Lung (tissue), 12 donors: ENCODE results near the gene NHS. TPM values are rescaled to one million over a fixed set of nuclear protein-coding genes. Genes with fewer than 3 reads are reported as not detected.
"Not testable (repeated sequence)": the region's sequence is repeated elsewhere in the genome, so short reads cannot be mapped to it uniquely, and the experiment has no call there.

ENCODE experiments used
- ATAC-seq: fragments of 200-7000 bp; cut with Tn5 transposase; one replicate; pipeline ENCODE4 v1.9.1; 2020; ENCODE audit warnings: moderate number of reproducible peaks; ENCODE audit not compliant: insufficient read depth, low FRiP score
- DNase-seq, 3 donors: peaks; one replicate each; pipeline ENCODE4 v3.0.0-alpha.2; 2013 to 2017
- H3K27ac ChIP-seq, 2 donors: one replicate each; pipeline ENCODE4 v1.5.1; 2013; ENCODE audit warnings: mild to moderate bottlenecking in 2 of 2, moderate library complexity in 2 of 2, control low read depth in 1 of 2, inconsistent platforms in 1 of 2, low read depth in 1 of 2, low read length in 1 of 2
- H3K27me3 ChIP-seq, 3 donors: one replicate each; pipeline ENCODE4 v1.5.1; 2013; ENCODE audit warnings: low read length in 2 of 3; ENCODE audit not compliant: control insufficient read depth in 3 of 3, insufficient read depth in 3 of 3
- H3K36me3 ChIP-seq, 4 donors: one replicate each; pipeline ENCODE4 v1.5.1; 2013; ENCODE audit warnings: low read length in 4 of 4, mild to moderate bottlenecking in 1 of 4, moderate library complexity in 1 of 4; ENCODE audit not compliant: control insufficient read depth in 4 of 4, insufficient read depth in 4 of 4
- H3K4me1 ChIP-seq, 5 donors: one replicate each; pipeline ENCODE4 v1.5.1; 2013; ENCODE audit warnings: low read length in 5 of 5, mild to moderate bottlenecking in 2 of 5, moderate library complexity in 1 of 5; ENCODE audit not compliant: control insufficient read depth in 5 of 5, insufficient read depth in 5 of 5
- H3K4me3 ChIP-seq: one replicate; pipeline ENCODE4 v1.5.1; 2013; ENCODE audit warnings: mild to moderate bottlenecking, control low read depth, moderate library complexity
- H3K9ac ChIP-seq, 2 donors: one replicate each; pipeline ENCODE4 v1.5.1; 2013; ENCODE audit warnings: low read length in 2 of 2, control low read depth in 1 of 2; ENCODE audit not compliant: insufficient read depth in 1 of 2
- H3K9me3 ChIP-seq, 4 donors: one replicate each; pipeline ENCODE4 v1.5.1; 2013; ENCODE audit warnings: low read length in 3 of 4, mild to moderate bottlenecking in 1 of 4, moderate library complexity in 1 of 4; ENCODE audit not compliant: control insufficient read depth in 4 of 4, insufficient read depth in 3 of 4
- WGBS, 2 donors: extraction: QIAGEN DNeasy Blood & Tissue Kit; methylation state at CpG; one replicate each; pipeline ENCODE4 v1.1.7; 2013; 5-methylcytosine and 5-hydroxymethylcytosine counted together
- polyA plus RNA-seq, 2 donors: library from polyadenylated mRNA; stranded (reverse); fragments of 200-250 nt; gene quantifications; one replicate each; pipeline ENCODE4 v1.2.1, GENCODE V29; 2013
- total RNA-seq, 2 donors: library from RNA; depleted of rRNA in 1 of 2; stranded (reverse); fragments of >200 nt in 1 of 2; gene quantifications; one replicate each; pipeline ENCODE4 v1.2.1, GENCODE V29; 2014 to 2021
- TF ChIP-seq, protein P1 (sequence below): IDR thresholded peaks from 2 replicates; pipeline ENCODE4 v1.5.1; 2012; ENCODE audit warnings: mild to moderate bottlenecking; ENCODE audit errors: control extremely low read depth, extremely low read depth
- donor health status: control.
- donor health status: control.
- donor health status: Bipolar disorder and iron deficiency.
- donor health status: healthy.
- donor health status: DM: yes; HTN: yes; CAD: no.

Gene NHS
- total and polyA plus RNA-seq, 4 donors: 0.46 to 2.0 (median 1.4) TPM

DNA sequence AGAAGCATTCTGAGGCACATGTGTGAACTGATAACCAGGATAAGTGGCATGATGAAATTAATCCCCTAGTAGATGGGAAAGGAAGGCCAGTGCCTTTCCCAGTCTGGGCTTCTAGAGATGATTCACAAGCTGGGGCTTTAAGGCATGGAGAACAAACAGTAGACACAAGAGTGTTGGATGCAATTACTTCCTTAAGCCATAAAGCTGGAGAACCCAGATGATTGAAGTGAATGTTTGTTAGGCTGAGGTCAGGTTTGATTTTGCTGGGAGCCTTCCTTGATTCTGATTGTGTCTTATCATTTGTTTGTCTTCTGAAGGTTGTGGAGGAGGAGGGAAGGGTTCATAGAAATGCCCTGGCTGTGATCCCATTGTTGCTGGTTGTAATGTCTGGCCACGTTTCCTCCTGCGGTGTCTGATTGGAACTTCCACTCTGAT, 125.2 kb downstream of the NHS start:
- no peaks in the 10 kb centered on the region for H3K9me3 ChIP-seq
- H3K36me3 ChIP-seq: no peaks in the 10 kb centered on the region
- TF ChIP-seq, protein P1, sequence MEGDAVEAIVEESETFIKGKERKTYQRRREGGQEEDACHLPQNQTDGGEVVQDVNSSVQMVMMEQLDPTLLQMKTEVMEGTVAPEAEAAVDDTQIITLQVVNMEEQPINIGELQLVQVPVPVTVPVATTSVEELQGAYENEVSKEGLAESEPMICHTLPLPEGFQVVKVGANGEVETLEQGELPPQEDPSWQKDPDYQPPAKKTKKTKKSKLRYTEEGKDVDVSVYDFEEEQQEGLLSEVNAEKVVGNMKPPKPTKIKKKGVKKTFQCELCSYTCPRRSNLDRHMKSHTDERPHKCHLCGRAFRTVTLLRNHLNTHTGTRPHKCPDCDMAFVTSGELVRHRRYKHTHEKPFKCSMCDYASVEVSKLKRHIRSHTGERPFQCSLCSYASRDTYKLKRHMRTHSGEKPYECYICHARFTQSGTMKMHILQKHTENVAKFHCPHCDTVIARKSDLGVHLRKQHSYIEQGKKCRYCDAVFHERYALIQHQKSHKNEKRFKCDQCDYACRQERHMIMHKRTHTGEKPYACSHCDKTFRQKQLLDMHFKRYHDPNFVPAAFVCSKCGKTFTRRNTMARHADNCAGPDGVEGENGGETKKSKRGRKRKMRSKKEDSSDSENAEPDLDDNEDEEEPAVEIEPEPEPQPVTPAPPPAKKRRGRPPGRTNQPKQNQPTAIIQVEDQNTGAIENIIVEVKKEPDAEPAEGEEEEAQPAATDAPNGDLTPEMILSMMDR: no peak
- no peak overlapping the region for H3K4me3 ChIP-seq
- peaks cover 0 to 23% (median 19%) of the 10 kb centered on the region in 3 donors for H3K27me3 ChIP-seq
- H3K9ac ChIP-seq: no peak overlapping the region
- DNase-seq: no peak
- peaks cover 0 to 2% (median 0%) of the 10 kb centered on the region in 5 donors for H3K4me1 ChIP-seq
- 8 to 49% methylated on average over 2 of the region's 2 CpGs for WGBS, 2 donors
- ATAC-seq: no peak
- H3K27ac ChIP-seq: no peak overlapping the region

GRCh38 chrX:17501746-17502145, 126.7 kb downstream of the NHS start:
- DNase-seq (peak in 2 of 3 donors; percentile 64 to 66), ATAC-seq (no peak)
- no peak overlapping the region for H3K27ac ChIP-seq
- H3K27me3 ChIP-seq: peaks cover 0 to 26% (median 19%) of the 10 kb centered on the region in 3 donors
- 60 to 69% methylated on average over 6 of the region's 6 CpGs for whole genome bisulfite sequencing, 2 donors
- peaks cover 0 to 2% (median 0%) of the 10 kb centered on the region in 5 donors for H3K4me1 ChIP-seq
- H3K4me3 ChIP-seq: no peak overlapping the region
- no peaks in the 10 kb centered on the region for H3K36me3 ChIP-seq
- H3K9ac ChIP-seq: no peak overlapping the region
- TF ChIP-seq, protein P1: no peak
- peaks cover 0 to 7% (median 0%) of the 10 kb centered on the region in 4 donors for H3K9me3 ChIP-seq

- peaks cover 0 to 18% (median 3%) of the 10 kb centered on the region in 3 donors for H3K27me3 ChIP-seq
- WGBS, 2 donors: 89 to 96% methylated on average over 3 of the region's 3 CpGs
- H3K4me1 ChIP-seq, H3K36me3 ChIP-seq, H3K27ac ChIP-seq, DNase-seq, H3K4me3 ChIP-seq, H3K9ac ChIP-seq, ATAC-seq: not testable (repeated sequence)
- peaks cover 0 to 20% (median 0%) of the 10 kb centered on the region in 4 donors for H3K9me3 ChIP-seq
Observed at GRCh38 chrX:17506352-17506751, 131.4 kb downstream of the NHS start.

GRCh38 chrX:17511556-17511955, 136.6 kb downstream of the NHS start:
- TF ChIP-seq, protein P1: no peak
- Histone ChIP-seq H3K9me3 (peaks cover 0 to 14% (median 0%) of the 10 kb centered on the region in 4 donors), H3K36me3 (no peaks in the 10 kb centered on the region), H3K27ac (no peak overlapping the region), H3K27me3 (peaks cover 0 to 21% (median 3%) of the 10 kb centered on the region in 3 donors), H3K4me1 (no peaks in the 10 kb centered on the region), H3K4me3 (no peak overlapping the region), H3K9ac (no peak overlapping the region)
- DNase-seq: no peak
- ATAC-seq: no peak
- 72 to 100% methylated on average over 1 of the region's 1 CpG for WGBS, 2 donors
